GM18507 (cell line): ENCODE results near the gene CPB2.
A peak's percentile ranks its signal among the peaks of the same experiment; 100 is the strongest.

Experiments used
- DNase-seq: peaks from one replicate; pipeline ENCODE4 v3.0.0; 2011; ENCODE audit warnings: low read depth; ENCODE audit not compliant: insufficient read length; ENCODE audit errors: extremely low spot score
- FAIRE-seq: peaks from 2 replicates; lab custom pipeline; 2011; peaks lifted over from hg19 to GRCh38; lab: Jason Lieb, UNC

The CPB2 gene

GRCh38 chr13:46012404-46012803 lies 92.4 kb downstream of the CPB2 start:
- no peak for DNase-seq
- FAIRE-seq = peak; percentile 57

GRCh38 chr13:46010148-46010547 lies 94.7 kb downstream of the CPB2 start:
- FAIRE-seq = no peak
- no peak for DNase-seq

GRCh38 chr13:46008631-46009030 lies 96.2 kb downstream of the CPB2 start:
- FAIRE-seq (peak; percentile 18), DNase-seq (no peak)

GRCh38 chr13:46006688-46007452 lies 98.0 kb downstream of the CPB2 start:
- FAIRE-seq (no peak), DNase-seq (no peak)

GRCh38 chr13:46004491-46004890 lies 100.3 kb downstream of the CPB2 start:
- no peak for DNase-seq
- no peak for FAIRE-seq
